ENCODE measurements around the gene OLR1.

DNA sequence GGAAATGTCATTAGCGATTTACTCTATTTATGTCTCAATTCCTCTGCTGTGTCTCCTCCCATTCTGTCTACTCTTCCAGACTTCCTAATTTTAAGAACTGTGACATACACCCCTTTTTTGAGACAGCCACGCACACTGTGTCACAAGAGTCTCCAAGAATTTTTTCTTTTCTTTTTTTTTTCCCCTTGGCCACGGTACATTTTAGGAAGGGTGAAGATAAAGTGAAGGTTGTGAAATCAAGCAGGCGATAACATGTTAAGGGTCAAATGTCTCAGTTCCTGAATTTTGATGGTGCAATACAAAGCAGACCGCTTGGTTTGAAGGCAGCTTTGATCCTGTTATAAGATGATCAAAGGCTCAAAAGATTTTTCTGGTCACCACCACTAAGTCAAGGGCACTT is 4.3 kb downstream of the OLR1 start:
- TF ChIP-seq CTCF (IDR thresholded peaks at IDR 0.05) (no peak), POLR2A (IDR thresholded peaks at IDR 0.05) (no peak)
